GM12878 (cell line): ENCODE data around the gene SLC43A3. TPM values are rescaled to one million over a fixed set of nuclear protein-coding genes. Genes with fewer than 3 reads are reported as not detected.

Experiments
- ASH2L ChIP-seq: fragments of 300-600, 200-600 bp; sonication (generic); IDR thresholded peaks from 2 replicates; pipeline ENCODE4 v1.6.1; 2017; ENCODE audit warnings: low read depth, mild to moderate bottlenecking, borderline replicate concordance
- CBFB ChIP-seq: IDR thresholded peaks from 2 replicates; pipeline ENCODE4 v1.6.1; 2016; ENCODE audit warnings: antibody characterized with exemption, low read depth
- CBX5 ChIP-seq: sonication (generic); IDR thresholded peaks from 2 replicates; pipeline ENCODE4 v1.6.1; 2016; ENCODE audit warnings: low read depth, moderate library complexity, mild to moderate bottlenecking, inconsistent platforms
- CEBPB ChIP-seq, 2 experiments: fragments of 150-350 bp in 1 of 2; IDR thresholded peaks; 2 replicates each; pipeline ENCODE4 v1.6.1; 2012 to 2014; ENCODE audit warnings: low read depth in 2 of 2, low read length in 2 of 2, borderline replicate concordance in 1 of 2, inconsistent platforms in 1 of 2
- CREB1 ChIP-seq: IDR thresholded peaks from 2 replicates; pipeline ENCODE4 v1.6.1; 2012; ENCODE audit warnings: low read depth, mild to moderate bottlenecking, inconsistent platforms
- EED ChIP-seq: sonication (generic); IDR thresholded peaks from 2 replicates; pipeline ENCODE4 v1.6.1; 2016; ENCODE audit warnings: antibody characterized with exemption, low read depth
- ESRRA ChIP-seq: IDR thresholded peaks from 2 replicates; pipeline ENCODE4 v1.6.1; 2012; ENCODE audit warnings: mild to moderate bottlenecking, low read length, improper control_type of control experiment
- GATAD2B ChIP-seq: fragments of 450-650 bp; conservative IDR thresholded peaks from 2 replicates; pipeline ENCODE4 v1.6.1; 2017; ENCODE audit warnings: low read depth, mild to moderate bottlenecking, moderate library complexity
- HCFC1 ChIP-seq: fragments of 150-350 bp; IDR thresholded peaks from 2 replicates; pipeline ENCODE4 v1.6.1; 2014; ENCODE audit warnings: low read length
- JUNB ChIP-seq: IDR thresholded peaks from 2 replicates; pipeline ENCODE4 v1.6.1; 2016; ENCODE audit warnings: antibody characterized with exemption, mild to moderate bottlenecking
- KDM1A ChIP-seq: fragments of 200-600 bp; sonication (generic); IDR thresholded peaks from 2 replicates; pipeline ENCODE4 v1.6.1; 2016; ENCODE audit warnings: borderline replicate concordance
- KLF5 ChIP-seq: fragments of 450-650 bp; IDR thresholded peaks from 2 replicates; pipeline ENCODE4 v1.6.1; 2014; ENCODE audit warnings: mild to moderate bottlenecking; ENCODE audit not compliant: partially characterized antibody
- MXI1 ChIP-seq: fragments of 150-350 bp; IDR thresholded peaks from 2 replicates; pipeline ENCODE4 v1.6.1; 2011; ENCODE audit warnings: low read depth, mild to moderate bottlenecking, inconsistent platforms, low read length, improper control_type of control experiment
- MYC ChIP-seq: IDR thresholded peaks from 2 replicates; pipeline ENCODE4 v1.6.1; 2011; ENCODE audit warnings: mild to moderate bottlenecking, low read length, moderate library complexity, inconsistent platforms; ENCODE audit not compliant: insufficient read depth, insufficient replicate concordance, insufficient read length, severe bottlenecking
- NR2F1 ChIP-seq: fragments of 450-650 bp; conservative IDR thresholded peaks from 2 replicates; pipeline ENCODE4 v1.6.1; 2017; ENCODE audit warnings: mild to moderate bottlenecking
- NRF1 ChIP-seq: conservative IDR thresholded peaks from 2 replicates; pipeline ENCODE4 v1.6.1; 2011; ENCODE audit warnings: mild to moderate bottlenecking, low read depth, low read length, improper control_type of control experiment
- POLR2AphosphoS2 ChIP-seq: IDR thresholded peaks from 2 replicates; pipeline ENCODE4 v1.6.1; 2011; ENCODE audit warnings: low read depth, mild to moderate bottlenecking, low read length, improper control_type of control experiment, moderate library complexity
- POLR2AphosphoS5 ChIP-seq: IDR thresholded peaks from 2 replicates; pipeline ENCODE4 v1.6.1; 2011; ENCODE audit warnings: mild to moderate bottlenecking, low read length, inconsistent platforms
- RAD21 ChIP-seq: IDR thresholded peaks from 2 replicates; pipeline ENCODE4 v1.6.1; 2011; ENCODE audit warnings: mild to moderate bottlenecking, low read depth, low read length, moderate library complexity; ENCODE audit not compliant: insufficient read depth
- RCOR1 ChIP-seq: conservative IDR thresholded peaks from 2 replicates; pipeline ENCODE4 v1.6.1; 2012; ENCODE audit warnings: low read depth, low read length, improper control_type of control experiment
- SIX5 ChIP-seq: IDR thresholded peaks from 2 replicates; pipeline ENCODE4 v1.6.1; 2011; ENCODE audit warnings: mild to moderate bottlenecking, low read depth, low read length, moderate library complexity; ENCODE audit not compliant: severe bottlenecking
- SMARCA5 ChIP-seq: fragments of 450-650 bp; IDR thresholded peaks from 2 replicates; pipeline ENCODE4 v1.6.1; 2017; ENCODE audit warnings: mild to moderate bottlenecking
- STAT1 ChIP-seq: fragments of 450-650 bp; conservative IDR thresholded peaks from 2 replicates; pipeline ENCODE4 v1.6.1; 2014; ENCODE audit warnings: antibody characterized with exemption, mild to moderate bottlenecking
- TAF1 ChIP-seq: IDR thresholded peaks from 2 replicates; pipeline ENCODE4 v1.6.1; 2011; ENCODE audit warnings: mild to moderate bottlenecking, low read depth, low read length, borderline replicate concordance
- TCF12 ChIP-seq: IDR thresholded peaks from 2 replicates; pipeline ENCODE4 v1.6.1; 2011; ENCODE audit warnings: low read depth, mild to moderate bottlenecking, low read length
- WRNIP1 ChIP-seq: IDR thresholded peaks from 2 replicates; pipeline ENCODE4 v1.6.1; 2011; ENCODE audit warnings: low read depth, low read length, improper control_type of control experiment, borderline replicate concordance
- ZNF622 ChIP-seq: fragments of 450-650 bp; IDR thresholded peaks from 2 replicates; pipeline ENCODE4 v1.6.1; 2017; ENCODE audit warnings: mild to moderate bottlenecking, inconsistent platforms
- ZSCAN29 ChIP-seq: fragments of 450-650 bp; IDR thresholded peaks from 2 replicates; pipeline ENCODE4 v1.6.1; 2017; ENCODE audit warnings: mild to moderate bottlenecking, moderate library complexity
- polyA plus RNA-seq, 11 experiments: library from polyadenylated mRNA; depleted of rRNA in 4 of 11; unstranded in 6 of 11; stranded (reverse) in 5 of 11; fragments of >200 nt; fragmentation: Nextera tagmentation in 4 of 11; fragmentation: Illumina TruSeq in 1 of 11; extraction: Ambion mirVana in 4 of 11; extraction: Trizol in 1 of 11; gene quantifications; 1 replicate in 1 of 11; 2 replicates in 10 of 11; pipeline versions ENCODE4 v1.2.1 to v1.2.3, GENCODE V29; 2011 to 2016; ENCODE audit warnings: inconsistent platforms in 2 of 11, missing spikeins in 2 of 11, low read depth in 1 of 11
- total RNA-seq, 4 experiments: library from RNA; depleted of rRNA in 3 of 4; stranded (reverse); fragments of >200 nt in 3 of 4; fragmentation: Illumina TruSeq in 1 of 4; extraction: Trizol in 1 of 4; gene quantifications; 2 replicates each; pipeline versions ENCODE4 v1.2.1 to v1.2.3, GENCODE V29; 2013 to 2021
- TF ChIP-seq, protein P1 (sequence below): IDR thresholded peaks from 2 replicates; pipeline ENCODE4 v1.6.1; 2012; ENCODE audit warnings: low read depth, low read length, improper control_type of control experiment
- TF ChIP-seq, protein P2 (sequence below): fragments of 450-650 bp; IDR thresholded peaks from 2 replicates; pipeline ENCODE4 v1.6.1; 2017; ENCODE audit warnings: mild to moderate bottlenecking, moderate library complexity

Gene SLC43A3
- total and polyA plus RNA-seq, 10 of the 15 experiments (the other 5 are each of a cell fraction or from before 2014, with no cell fraction given), result 37.5 to 237 (median 132) TPM

- TF ChIP-seq GATAD2B, result 0 out of 2 replicates have a peak, but pooled peaks have one; percentile 37
- no peak for TF ChIP-seq KLF5
- peak; percentile 62 for TF ChIP-seq MXI1
- TF ChIP-seq CBX5, result peak; percentile 27; the same call in 1 of the 2 replicates
- peak; percentile 76 for TF ChIP-seq JUNB
- no peak for TF ChIP-seq ZNF622
- no peak; the same call in 1 of the 2 replicates for TF ChIP-seq TCF12
- no peak for TF ChIP-seq KDM1A
- TF ChIP-seq NR2F1, result peak; percentile 26; the same call in 1 of the 2 replicates
- TF ChIP-seq SIX5, result no peak
- no peak for TF ChIP-seq CBFB
- TF ChIP-seq CREB1, result 0 out of 2 replicates have a peak, but pooled peaks have one; percentile 42
- no peak for TF ChIP-seq ZSCAN29
- no peak for TF ChIP-seq ASH2L
- TF ChIP-seq, protein P1, sequence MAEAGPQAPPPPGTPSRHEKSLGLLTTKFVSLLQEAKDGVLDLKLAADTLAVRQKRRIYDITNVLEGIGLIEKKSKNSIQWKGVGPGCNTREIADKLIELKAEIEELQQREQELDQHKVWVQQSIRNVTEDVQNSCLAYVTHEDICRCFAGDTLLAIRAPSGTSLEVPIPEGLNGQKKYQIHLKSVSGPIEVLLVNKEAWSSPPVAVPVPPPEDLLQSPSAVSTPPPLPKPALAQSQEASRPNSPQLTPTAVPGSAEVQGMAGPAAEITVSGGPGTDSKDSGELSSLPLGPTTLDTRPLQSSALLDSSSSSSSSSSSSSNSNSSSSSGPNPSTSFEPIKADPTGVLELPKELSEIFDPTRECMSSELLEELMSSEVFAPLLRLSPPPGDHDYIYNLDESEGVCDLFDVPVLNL, result no peak
- TF ChIP-seq STAT1, result no peak
- no peak for TF ChIP-seq RCOR1
- no peak for TF ChIP-seq RAD21
- TF ChIP-seq, protein P2, sequence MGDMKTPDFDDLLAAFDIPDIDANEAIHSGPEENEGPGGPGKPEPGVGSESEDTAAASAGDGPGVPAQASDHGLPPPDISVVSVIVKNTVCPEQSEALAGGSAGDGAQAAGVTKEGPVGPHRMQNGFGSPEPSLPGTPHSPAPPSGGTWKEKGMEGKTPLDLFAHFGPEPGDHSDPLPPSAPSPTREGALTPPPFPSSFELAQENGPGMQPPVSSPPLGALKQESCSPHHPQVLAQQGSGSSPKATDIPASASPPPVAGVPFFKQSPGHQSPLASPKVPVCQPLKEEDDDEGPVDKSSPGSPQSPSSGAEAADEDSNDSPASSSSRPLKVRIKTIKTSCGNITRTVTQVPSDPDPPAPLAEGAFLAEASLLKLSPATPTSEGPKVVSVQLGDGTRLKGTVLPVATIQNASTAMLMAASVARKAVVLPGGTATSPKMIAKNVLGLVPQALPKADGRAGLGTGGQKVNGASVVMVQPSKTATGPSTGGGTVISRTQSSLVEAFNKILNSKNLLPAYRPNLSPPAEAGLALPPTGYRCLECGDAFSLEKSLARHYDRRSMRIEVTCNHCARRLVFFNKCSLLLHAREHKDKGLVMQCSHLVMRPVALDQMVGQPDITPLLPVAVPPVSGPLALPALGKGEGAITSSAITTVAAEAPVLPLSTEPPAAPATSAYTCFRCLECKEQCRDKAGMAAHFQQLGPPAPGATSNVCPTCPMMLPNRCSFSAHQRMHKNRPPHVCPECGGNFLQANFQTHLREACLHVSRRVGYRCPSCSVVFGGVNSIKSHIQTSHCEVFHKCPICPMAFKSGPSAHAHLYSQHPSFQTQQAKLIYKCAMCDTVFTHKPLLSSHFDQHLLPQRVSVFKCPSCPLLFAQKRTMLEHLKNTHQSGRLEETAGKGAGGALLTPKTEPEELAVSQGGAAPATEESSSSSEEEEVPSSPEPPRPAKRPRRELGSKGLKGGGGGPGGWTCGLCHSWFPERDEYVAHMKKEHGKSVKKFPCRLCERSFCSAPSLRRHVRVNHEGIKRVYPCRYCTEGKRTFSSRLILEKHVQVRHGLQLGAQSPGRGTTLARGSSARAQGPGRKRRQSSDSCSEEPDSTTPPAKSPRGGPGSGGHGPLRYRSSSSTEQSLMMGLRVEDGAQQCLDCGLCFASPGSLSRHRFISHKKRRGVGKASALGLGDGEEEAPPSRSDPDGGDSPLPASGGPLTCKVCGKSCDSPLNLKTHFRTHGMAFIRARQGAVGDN, result peak; percentile 77
- no peak for TF ChIP-seq SMARCA5
- no peak for TF ChIP-seq ESRRA
- no peak for TF ChIP-seq MYC
- no peak for TF ChIP-seq HCFC1
- TF ChIP-seq NRF1, result no peak
- no peak for TF ChIP-seq WRNIP1
- peak; percentile 69 for TF ChIP-seq EED
- TF ChIP-seq POLR2AphosphoS5, result no peak
- TF ChIP-seq TAF1, result no peak
- 0 out of 2 replicates have a peak, but pooled peaks have one; percentile 41 for TF ChIP-seq POLR2AphosphoS2
- no peak for TF ChIP-seq CEBPB (IDR thresholded peaks at IDR 0.05; ENCODE audit: borderline replicate concordance in 1 of 2, low read depth in 2 of 2, low read length in 2 of 2)
Measured at GRCh38 chr11:57406337-57406904, 20.5 kb downstream of the SLC43A3 start (continued).
